DOHH2 (cell line): ENCODE data around the gene WDR64.
A peak's percentile ranks its signal among the peaks of the same experiment; 100 is the strongest.

Experiments
- H3F3A ChIP-seq: fragments of 200-600 bp; sonication (generic), shearing (Covaris generic); 2 replicates; pipeline ENCODE4 v1.6.0; 2016; ENCODE audit warnings: antibody characterized with exemption, mild to moderate bottlenecking; ENCODE audit not compliant: control insufficient read depth, insufficient read depth
- H3K27ac ChIP-seq: fragments of 200-600 bp; sonication (generic); 2 replicates; pipeline ENCODE4 v1.5.1; 2014; ENCODE audit warnings: low read depth, mild to moderate bottlenecking, low read length, moderate library complexity
- H3K27me3 ChIP-seq: fragments of 200-600 bp; sonication (generic); 2 replicates; pipeline ENCODE4 v1.6.1; 2014; ENCODE audit warnings: mild to moderate bottlenecking, low read length, mixed read lengths; ENCODE audit not compliant: control insufficient read depth
- H3K36me3 ChIP-seq: fragments of 200-600 bp; sonication (generic); 2 replicates; pipeline ENCODE4 v1.6.1; 2014; ENCODE audit warnings: mild to moderate bottlenecking, low read length, moderate library complexity, mixed read lengths; ENCODE audit not compliant: control insufficient read depth
- H3K4me1 ChIP-seq: fragments of 200-600 bp; sonication (generic); 2 replicates; pipeline ENCODE4 v1.6.1; 2014; ENCODE audit warnings: mild to moderate bottlenecking, low read length, mixed read lengths; ENCODE audit not compliant: control insufficient read depth
- H3K4me2 ChIP-seq: fragments of 200-600 bp; sonication (generic); 2 replicates; pipeline ENCODE4 v1.6.0; 2014; ENCODE audit warnings: mild to moderate bottlenecking, low read length, moderate library complexity
- H3K4me3 ChIP-seq: fragments of 200-600 bp; sonication (generic); 2 replicates; pipeline ENCODE4 v1.5.1; 2014; ENCODE audit warnings: mild to moderate bottlenecking, low read length, mixed read lengths
- H3K79me2 ChIP-seq: fragments of 200-600 bp; sonication (generic); 2 replicates; pipeline ENCODE4 v1.6.1; 2014; ENCODE audit warnings: mild to moderate bottlenecking, low read length, mixed read lengths; ENCODE audit not compliant: control insufficient read depth
- H3K9me2 ChIP-seq: fragments of 200-600 bp; sonication (generic); replicated peaks from 2 replicates; pipeline ENCODE4 v1.6.1; 2014; ENCODE audit warnings: mild to moderate bottlenecking, low read length, mixed read lengths; ENCODE audit not compliant: control insufficient read depth
- H3K9me3 ChIP-seq: fragments of 200-600 bp; sonication (generic); 2 replicates; pipeline ENCODE4 v1.6.1; 2014; ENCODE audit warnings: antibody characterized with exemption, low read length, mixed read lengths; ENCODE audit not compliant: control insufficient read depth, insufficient read depth
- H4K20me1 ChIP-seq: fragments of 200-600 bp; sonication (generic); 2 replicates; pipeline ENCODE4 v1.6.0; 2014; ENCODE audit warnings: low read depth, mild to moderate bottlenecking, antibody characterized with exemption, low read length, moderate library complexity; ENCODE audit not compliant: control insufficient read depth, insufficient read depth
- EZH2phosphoT487 ChIP-seq: fragments of 200-600 bp; sonication (generic); IDR thresholded peaks from 2 replicates; pipeline ENCODE4 v1.6.1; 2017; ENCODE audit warnings: borderline replicate concordance, mild to moderate bottlenecking, antibody characterized with exemption, low read length, moderate library complexity, mixed read lengths
- TF ChIP-seq, protein P1 (sequence below): fragments of 200-600 bp; sonication (generic); IDR thresholded peaks from one replicate; pipeline ENCODE4 v1.5.1; 2014; ENCODE audit warnings: antibody characterized with exemption, mild to moderate bottlenecking, low read depth, low read length; ENCODE audit not compliant: poor library complexity, severe bottlenecking

The WDR64 gene

DNA sequence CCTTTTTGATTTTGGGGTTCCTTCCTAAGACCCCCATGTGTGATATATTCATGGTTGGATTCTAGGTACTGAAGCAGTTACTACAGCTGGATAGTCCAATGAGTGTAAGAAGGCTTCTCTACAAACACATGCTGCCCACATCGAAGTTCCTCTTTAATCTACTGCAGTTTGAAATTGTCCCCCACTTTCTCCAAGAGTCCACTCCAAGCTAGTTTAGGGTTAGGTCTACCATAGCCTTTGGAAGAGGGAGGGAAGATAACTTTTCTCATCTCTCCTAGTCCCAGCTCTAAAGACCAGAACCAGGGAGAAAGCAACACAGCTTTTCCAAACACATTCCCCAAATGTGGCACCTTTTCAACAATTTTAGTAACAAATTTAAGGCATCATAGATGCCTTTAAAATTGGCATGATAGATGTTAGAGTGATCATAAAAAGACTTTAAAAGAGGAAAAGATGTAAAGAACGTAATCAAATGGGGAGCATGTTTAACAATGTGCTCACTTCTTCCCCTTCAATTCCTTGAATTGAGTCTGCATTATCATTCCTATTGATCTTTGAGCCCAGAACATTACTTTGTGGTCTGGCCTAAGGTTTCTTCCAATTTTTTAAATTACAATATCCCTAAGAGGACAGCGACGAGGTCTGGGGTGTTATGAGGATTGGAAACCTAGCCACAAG lies 194.9 kb downstream of the WDR64 start:
- Histone ChIP-seq H4K20me1 (no peaks in the 10 kb centered on the region; the same call in 1 of the 2 replicates), H3K79me2 (peaks cover 40% of the 10 kb centered on the region), H3K36me3 (peaks cover 38% of the 10 kb centered on the region), H3F3A (peaks cover 4% of the 10 kb centered on the region; the same call in 1 of the 2 replicates), H3K4me3 (peak overlapping the region; percentile 100), H3K4me1 (peaks cover 27% of the 10 kb centered on the region), H3K9me3 (no peaks in the 10 kb centered on the region), H3K27ac (peak overlapping the region; percentile 94), H3K9me2 (no peaks in the 10 kb centered on the region), H3K27me3 (no peaks in the 10 kb centered on the region), H3K4me2 (peak overlapping the region; percentile 95)
- TF ChIP-seq, protein P1, sequence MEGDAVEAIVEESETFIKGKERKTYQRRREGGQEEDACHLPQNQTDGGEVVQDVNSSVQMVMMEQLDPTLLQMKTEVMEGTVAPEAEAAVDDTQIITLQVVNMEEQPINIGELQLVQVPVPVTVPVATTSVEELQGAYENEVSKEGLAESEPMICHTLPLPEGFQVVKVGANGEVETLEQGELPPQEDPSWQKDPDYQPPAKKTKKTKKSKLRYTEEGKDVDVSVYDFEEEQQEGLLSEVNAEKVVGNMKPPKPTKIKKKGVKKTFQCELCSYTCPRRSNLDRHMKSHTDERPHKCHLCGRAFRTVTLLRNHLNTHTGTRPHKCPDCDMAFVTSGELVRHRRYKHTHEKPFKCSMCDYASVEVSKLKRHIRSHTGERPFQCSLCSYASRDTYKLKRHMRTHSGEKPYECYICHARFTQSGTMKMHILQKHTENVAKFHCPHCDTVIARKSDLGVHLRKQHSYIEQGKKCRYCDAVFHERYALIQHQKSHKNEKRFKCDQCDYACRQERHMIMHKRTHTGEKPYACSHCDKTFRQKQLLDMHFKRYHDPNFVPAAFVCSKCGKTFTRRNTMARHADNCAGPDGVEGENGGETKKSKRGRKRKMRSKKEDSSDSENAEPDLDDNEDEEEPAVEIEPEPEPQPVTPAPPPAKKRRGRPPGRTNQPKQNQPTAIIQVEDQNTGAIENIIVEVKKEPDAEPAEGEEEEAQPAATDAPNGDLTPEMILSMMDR: no peak
- TF ChIP-seq EZH2phosphoT487: no peak

DNA sequence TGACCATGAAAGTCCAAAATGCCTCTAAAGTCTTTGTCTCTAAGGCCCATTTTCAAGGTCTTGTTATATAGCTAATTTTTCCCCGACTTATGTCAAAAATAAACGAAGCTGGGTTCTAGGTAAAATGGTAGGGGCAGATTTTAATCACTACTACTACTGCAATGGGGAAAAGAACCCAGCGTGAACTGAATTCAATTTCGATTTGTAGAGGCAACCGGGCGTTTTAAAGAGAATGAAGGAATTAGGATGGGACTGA lies 195.4 kb downstream of the WDR64 start:
- H4K20me1 ChIP-seq: no peaks in the 10 kb centered on the region; the same call in 1 of the 2 replicates
- H3F3A ChIP-seq: peaks cover 4% of the 10 kb centered on the region; the same call in 1 of the 2 replicates
- H3K79me2 ChIP-seq: peaks cover 45% of the 10 kb centered on the region
- H3K27me3 ChIP-seq: no peaks in the 10 kb centered on the region
- no peaks in the 10 kb centered on the region for H3K9me2 ChIP-seq
- H3K9me3 ChIP-seq: no peaks in the 10 kb centered on the region
- H3K27ac ChIP-seq: peak overlapping the region; percentile 94
- H3K36me3 ChIP-seq: peaks cover 43% of the 10 kb centered on the region
- H3K4me2 ChIP-seq: peak overlapping the region; percentile 95
- H3K4me3 ChIP-seq: peak overlapping the region; percentile 100
- peaks cover 27% of the 10 kb centered on the region for H3K4me1 ChIP-seq
- TF ChIP-seq, protein P1: no peak

DNA sequence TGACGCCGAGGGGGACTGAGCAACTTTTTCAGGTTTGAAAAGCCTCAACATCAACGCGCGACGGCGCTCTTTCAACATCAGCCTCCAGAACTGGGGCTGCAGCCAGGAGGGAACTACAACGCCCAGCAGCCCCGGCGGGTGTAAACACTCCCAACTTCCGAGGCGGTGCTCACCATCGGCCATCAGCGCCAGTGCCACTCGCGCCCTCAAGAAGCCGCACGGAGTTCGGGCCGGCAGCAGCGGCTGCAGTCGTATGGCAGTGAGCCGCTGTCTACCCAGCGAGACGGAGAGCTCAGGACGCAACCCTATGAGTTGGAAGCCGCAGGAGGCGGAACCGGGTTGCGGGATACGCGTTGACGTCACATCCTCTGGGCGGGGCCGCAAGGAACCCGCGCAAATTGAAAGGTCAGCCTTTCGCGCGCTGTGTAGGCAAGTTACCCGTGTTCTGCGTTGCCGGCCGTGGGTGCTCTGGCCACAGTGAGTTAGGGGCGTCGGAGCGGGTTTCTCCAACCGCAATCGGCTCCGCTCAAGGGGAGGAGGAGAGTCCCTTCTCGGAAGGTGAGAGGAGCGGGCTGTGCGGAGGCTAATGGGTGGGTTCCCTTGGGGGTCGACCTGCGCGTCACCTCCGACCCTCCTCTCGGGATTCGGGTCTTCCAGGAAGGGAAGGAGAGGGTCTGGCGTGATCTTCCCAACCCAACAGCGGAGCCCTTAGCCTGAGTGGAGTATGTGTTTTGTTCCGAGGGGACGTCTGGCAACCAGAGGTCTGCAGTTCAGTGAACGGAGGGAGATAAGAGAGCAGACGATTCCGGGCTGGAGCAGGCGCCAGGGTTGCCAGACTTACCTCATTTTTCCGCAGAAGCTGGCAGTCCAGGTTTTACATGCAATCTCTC lies 196.0 kb downstream of the WDR64 start, which contains the start of gene EXO1:
Gene EXO1, plus strand, starts transcription at position 409 of the 890 bp plus-strand sequence. CDS start 2,222 bp downstream, outside the sequence.
- no peaks in the 10 kb centered on the region for H3K27me3 ChIP-seq
- peaks cover 46% of the 10 kb centered on the region for H3K36me3 ChIP-seq
- H3F3A ChIP-seq: peaks cover 4% of the 10 kb centered on the region; the same call in 1 of the 2 replicates
- peak within 1 kb of the TSS; percentile 94 for H3K27ac ChIP-seq
- H4K20me1 ChIP-seq: no peaks in the 10 kb centered on the region; the same call in 1 of the 2 replicates
- peak within 1 kb of the TSS; percentile 95 for H3K4me2 ChIP-seq
- peaks cover 27% of the 10 kb centered on the region for H3K4me1 ChIP-seq
- no peaks in the 10 kb centered on the region for H3K9me2 ChIP-seq
- TF ChIP-seq, protein P1: peak; percentile 50
- no peak for TF ChIP-seq EZH2phosphoT487
- H3K79me2 ChIP-seq: peaks cover 46% of the 10 kb centered on the region
- H3K4me3 ChIP-seq: peak within 1 kb of the TSS; percentile 100
- no peaks in the 10 kb centered on the region for H3K9me3 ChIP-seq
